Activated CD4-positive, alpha-beta memory T cell treated with anti-CD3 and anti-CD28 coated beads, Interleukin-2, amount 10 ng/mL, durations not matched to agents 7 days and 5 days (primary cell): ENCODE results near the gene NTSR1. TPM values are rescaled to one million over a fixed set of nuclear protein-coding genes. Genes with fewer than 3 reads are reported as not detected.

Source experiments
- CTCF ChIA-PET: fragments of 350-600 bp; sonication (Branson Sonifier 250); formaldehyde crosslinking; loops from one replicate; lab custom pipeline; 2021; ENCODE audit warnings: antibody characterized with exemption, inconsistent platforms; lab: Charles Lee
- POLR2A ChIA-PET: fragments of 350-600 bp; sonication (Branson Sonifier 250); formaldehyde crosslinking; loops from one replicate; lab custom pipeline; 2021; ENCODE audit warnings: antibody characterized with exemption; lab: Charles Lee
- DNase-seq: peaks from one replicate; pipeline ENCODE4 v3.0.0-alpha.2; 2020
- H3K27ac Mint-ChIP-seq: one replicate; pipeline ENCODE4 v1.8.0; 2021; ENCODE audit warnings: mild to moderate bottlenecking, mixed read lengths
- H3K27me3 Mint-ChIP-seq: one replicate; pipeline ENCODE4 v1.8.0; 2021; ENCODE audit warnings: mixed read lengths
- H3K36me3 Mint-ChIP-seq: one replicate; pipeline ENCODE4 v1.8.0; 2021; ENCODE audit warnings: low read depth, mixed read lengths
- H3K4me1 Mint-ChIP-seq: one replicate; pipeline ENCODE4 v1.8.0; 2021; ENCODE audit warnings: mixed read lengths
- H3K4me3 Mint-ChIP-seq: one replicate; pipeline ENCODE4 v1.8.0; 2021; ENCODE audit warnings: mild to moderate bottlenecking, mixed read lengths
- H3K9me3 Mint-ChIP-seq: one replicate; pipeline ENCODE4 v1.8.0; 2021; ENCODE audit warnings: mixed read lengths
- total RNA-seq, 2 experiments: library from RNA; stranded (reverse); gene quantifications; one replicate each; pipeline ENCODE4 v1.2.3, GENCODE V29; 2021

NTSR1 gene
- total RNA-seq, 2 experiments from 2014 or later: not detected

DNA sequence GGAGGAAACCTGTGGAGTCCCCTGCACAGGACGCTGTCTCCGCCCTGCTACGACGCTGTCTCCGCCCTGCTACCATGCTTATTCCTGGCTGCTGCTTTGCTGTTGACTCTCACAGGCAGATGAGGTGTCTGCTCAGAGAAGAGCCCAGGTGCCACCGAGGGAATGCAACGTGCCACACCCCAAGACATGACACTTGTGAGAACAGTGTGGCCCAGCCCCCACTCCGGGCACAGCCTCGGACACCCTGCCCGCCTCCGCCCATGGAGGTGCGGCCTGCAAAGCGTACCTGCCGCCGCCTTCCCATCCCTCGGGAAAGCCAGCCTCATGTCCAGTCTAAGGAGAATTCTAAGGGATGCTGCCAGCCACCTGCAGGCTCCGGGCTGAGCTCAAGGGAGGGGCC is 72.1 kb downstream of the NTSR1 start:
- H3K36me3 Mint-ChIP-seq: no peaks in the 10 kb centered on the region
- CTCF ChIA-PET: interaction anchor here (0.9 kb wide), 1 partner anchor 11 kb away, joined by 4 read pairs; no protein-coding TSS in a partner anchor
- H3K27ac Mint-ChIP-seq: no peak overlapping the region
- POLR2A ChIA-PET: no interaction called here
- DNase-seq: no peak
- no peaks in the 10 kb centered on the region for H3K27me3 Mint-ChIP-seq
- H3K4me1 Mint-ChIP-seq: peaks cover 27% of the 10 kb centered on the region
- peaks cover 5% of the 10 kb centered on the region for H3K9me3 Mint-ChIP-seq
- no peak overlapping the region for H3K4me3 Mint-ChIP-seq

DNA sequence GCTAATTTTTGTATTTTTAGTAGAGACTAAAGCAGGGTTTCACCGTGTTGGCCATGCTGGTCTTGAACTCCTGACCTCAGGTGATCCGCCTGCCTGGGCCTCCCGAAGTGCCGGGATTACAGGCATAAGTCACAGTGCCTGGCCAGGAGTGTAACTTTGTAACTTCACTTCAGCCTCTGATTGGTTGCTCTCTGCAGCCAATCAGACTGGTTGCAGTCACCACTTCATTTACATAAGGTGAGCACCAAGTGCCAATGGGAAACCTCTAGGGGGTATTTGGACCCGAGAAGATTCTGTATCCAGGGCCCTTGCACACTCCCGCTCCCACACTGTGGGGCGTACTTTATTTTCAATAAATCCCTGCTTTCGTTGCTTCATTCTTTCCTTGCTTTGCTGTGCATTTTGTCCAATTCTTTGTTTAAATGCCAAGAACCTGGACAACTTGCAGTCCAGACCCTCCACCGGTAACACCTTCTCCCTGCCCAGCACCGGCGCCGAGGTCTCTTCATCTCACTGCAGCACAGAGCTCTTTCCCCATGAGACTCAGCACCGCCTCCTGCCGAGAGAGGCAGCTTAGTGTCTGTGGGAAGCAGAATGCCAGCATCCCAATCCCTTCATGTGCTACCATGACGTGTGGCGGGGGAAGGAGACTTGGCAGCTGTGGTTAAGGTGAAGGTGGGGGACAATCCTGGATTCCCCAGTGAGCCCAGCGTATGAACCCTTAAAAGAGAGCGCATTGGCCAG is 73.7 kb downstream of the NTSR1 start:
- ChIA-PET POLR2A (interaction anchor here (0.8 to 0.9 kb wide), 2 partner anchors 12 to 43 kb away, joined by 4 to 5 read pairs; no protein-coding TSS in a partner anchor), CTCF (interaction anchor here (1.5 to 1.7 kb wide), 2 partner anchors 9 to 12 kb away, joined by 7 to 9 read pairs; no protein-coding TSS in a partner anchor)
- H3K4me3 Mint-ChIP-seq: no peak overlapping the region
- no peaks in the 10 kb centered on the region for H3K36me3 Mint-ChIP-seq
- H3K4me1 Mint-ChIP-seq: peaks cover 13% of the 10 kb centered on the region
- H3K27me3 Mint-ChIP-seq: no peaks in the 10 kb centered on the region
- H3K9me3 Mint-ChIP-seq: peaks cover under 1% of the 10 kb centered on the region
- no peak for DNase-seq
- H3K27ac Mint-ChIP-seq: no peak overlapping the region

DNA sequence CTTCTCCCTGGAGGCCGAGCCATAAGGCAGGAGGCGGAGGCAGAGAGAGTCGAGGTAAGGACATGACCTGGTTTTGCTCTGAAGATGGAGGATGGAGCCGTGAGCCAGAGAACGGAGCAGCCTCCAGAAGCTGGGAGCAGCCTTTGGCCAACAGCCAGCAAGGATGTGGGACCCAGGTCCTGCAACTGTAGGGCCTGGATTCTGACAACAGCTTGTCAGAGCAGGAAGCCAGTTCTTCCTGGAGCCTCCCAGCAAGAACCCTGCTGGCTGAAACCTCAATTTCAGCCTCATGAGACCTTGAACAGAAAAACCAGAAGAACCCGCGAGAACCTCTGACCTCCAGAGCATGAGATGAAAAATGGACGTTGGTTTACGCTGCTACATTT is 74.2 kb downstream of the NTSR1 start:
- CTCF ChIA-PET: interaction anchor here (1.5 to 1.7 kb wide), 2 partner anchors 9 to 11 kb away, joined by 7 to 9 read pairs; no protein-coding TSS in a partner anchor
- Mint-ChIP-seq H3K4me1 (peaks cover 14% of the 10 kb centered on the region), H3K27ac (no peak overlapping the region), H3K36me3 (no peaks in the 10 kb centered on the region), H3K9me3 (no peaks in the 10 kb centered on the region), H3K27me3 (no peaks in the 10 kb centered on the region), H3K4me3 (no peak overlapping the region)
- POLR2A ChIA-PET: interaction anchor here (0.8 to 0.9 kb wide), 2 partner anchors 11 to 43 kb away, joined by 4 to 5 read pairs; no protein-coding TSS in a partner anchor
- DNase-seq: no peak

DNA sequence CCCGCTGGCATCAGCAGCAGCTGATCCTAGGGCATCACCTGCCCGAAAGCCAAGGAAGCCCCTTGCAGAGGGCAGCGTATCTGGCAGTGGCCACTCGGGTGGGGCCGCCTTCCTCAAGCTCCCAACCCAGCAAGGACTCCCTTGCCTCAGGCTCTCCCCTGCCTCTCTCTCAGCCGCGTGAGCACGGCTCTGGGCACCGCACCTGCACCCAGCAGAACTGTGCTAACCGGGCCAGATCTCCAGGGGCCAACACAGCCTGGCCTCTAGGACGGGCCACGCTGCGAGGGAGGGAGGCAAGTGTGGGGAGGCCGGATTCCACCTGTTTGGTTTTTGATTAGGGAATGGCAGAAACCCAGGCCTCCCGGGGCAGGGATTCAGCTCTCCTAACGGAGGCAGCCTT is 75.9 kb downstream of the NTSR1 start:
- ChIA-PET POLR2A (interaction anchor here (0.6 kb wide), 1 partner anchor 54 kb away, joined by 3 read pairs; no protein-coding TSS in a partner anchor), CTCF (no interaction called here)
- Mint-ChIP-seq H3K4me1 (peaks cover 7% of the 10 kb centered on the region), H3K27ac (no peak overlapping the region), H3K9me3 (no peaks in the 10 kb centered on the region), H3K4me3 (no peak overlapping the region), H3K36me3 (no peaks in the 10 kb centered on the region), H3K27me3 (peaks cover 5% of the 10 kb centered on the region)
- no peak for DNase-seq

DNA sequence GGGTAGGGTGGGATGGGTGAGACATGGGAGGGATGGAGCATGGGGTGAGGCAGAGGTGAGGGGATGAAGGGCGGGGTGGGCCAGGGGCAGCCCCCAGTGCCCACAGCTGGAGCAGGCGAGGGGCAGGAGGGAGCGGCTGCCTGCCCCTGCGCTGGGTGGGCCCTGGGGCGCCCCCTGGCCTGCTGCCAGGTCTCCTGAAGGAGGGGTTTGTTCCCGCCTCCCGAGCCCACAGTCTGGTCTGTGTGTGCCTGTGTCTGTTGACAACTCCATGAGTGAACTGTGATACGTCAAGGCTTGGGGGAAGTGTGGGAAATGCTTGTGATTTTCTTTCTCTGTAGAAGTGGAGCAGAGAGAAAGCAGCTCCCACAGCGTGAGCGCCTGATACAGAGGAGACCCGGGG is 76.8 kb downstream of the NTSR1 start:
- CTCF ChIA-PET: interaction anchor here (1.3 kb wide), 1 partner anchor 169 kb away, joined by 3 read pairs; no protein-coding TSS in a partner anchor
- H3K4me1 Mint-ChIP-seq: peaks cover 7% of the 10 kb centered on the region
- no peak overlapping the region for H3K27ac Mint-ChIP-seq
- POLR2A ChIA-PET: interaction anchor here (1.4 kb wide), 1 partner anchor 9 kb away, joined by 5 read pairs; no protein-coding TSS in a partner anchor
- no peaks in the 10 kb centered on the region for H3K36me3 Mint-ChIP-seq
- H3K9me3 Mint-ChIP-seq: no peaks in the 10 kb centered on the region
- H3K27me3 Mint-ChIP-seq: peaks cover 6% of the 10 kb centered on the region
- DNase-seq: no peak
- H3K4me3 Mint-ChIP-seq: no peak overlapping the region

DNA sequence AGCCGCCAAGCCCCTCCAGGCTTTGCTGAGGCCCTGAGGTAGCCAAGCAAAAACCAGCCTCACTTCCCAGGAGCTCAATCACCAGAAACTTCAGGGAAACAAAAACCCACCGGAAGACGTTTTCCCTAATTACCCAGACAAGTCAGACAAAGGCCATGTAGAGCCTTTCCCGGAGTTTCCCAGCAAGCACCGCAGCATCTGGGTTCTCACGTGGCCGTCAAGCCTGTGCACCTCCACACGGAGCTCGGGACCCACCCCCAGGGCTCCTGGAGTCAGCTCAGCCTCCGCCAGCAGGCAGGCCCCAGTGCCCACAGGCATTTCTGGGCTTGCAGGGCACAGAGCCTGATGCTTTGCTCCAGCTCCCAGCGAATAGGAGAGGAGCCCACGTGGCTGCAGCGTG is 77.5 kb downstream of the NTSR1 start:
- Mint-ChIP-seq H3K4me3 (no peak overlapping the region), H3K4me1 (peaks cover 8% of the 10 kb centered on the region), H3K27ac (no peak overlapping the region), H3K27me3 (peaks cover 8% of the 10 kb centered on the region), H3K36me3 (no peaks in the 10 kb centered on the region), H3K9me3 (no peaks in the 10 kb centered on the region)
- POLR2A ChIA-PET: interaction anchor here (1.4 kb wide), 1 partner anchor 8 kb away, joined by 5 read pairs; no protein-coding TSS in a partner anchor
- CTCF ChIA-PET: interaction anchor here (1.3 kb wide), 1 partner anchor 170 kb away, joined by 3 read pairs; no protein-coding TSS in a partner anchor
- no peak for DNase-seq

DNA sequence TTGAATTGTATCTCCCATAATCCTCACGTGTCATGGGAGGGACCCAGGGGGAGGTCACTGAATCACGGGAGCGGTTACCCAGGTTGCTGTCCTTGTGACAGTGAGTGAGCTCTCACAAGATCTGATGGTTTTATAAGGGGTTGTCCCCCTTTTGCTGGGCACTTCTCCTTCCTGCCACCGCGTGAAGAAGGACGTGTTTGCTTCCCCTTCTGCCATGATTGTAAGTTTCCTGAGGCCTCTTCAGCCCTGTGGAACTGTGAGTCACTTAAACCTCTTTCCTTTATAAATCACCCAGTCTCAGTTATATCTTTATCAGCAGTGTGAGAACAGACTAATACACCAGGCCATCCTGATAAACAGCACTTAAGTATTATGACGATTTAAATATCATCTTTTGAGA is 78.7 kb downstream of the NTSR1 start:
- H3K4me3 Mint-ChIP-seq: no peak overlapping the region
- DNase-seq: no peak
- no peak overlapping the region for H3K27ac Mint-ChIP-seq
- ChIA-PET CTCF (no interaction called here), POLR2A (interaction anchor here (1.3 kb wide), 1 partner anchor 48 kb away, joined by 3 read pairs; no protein-coding TSS in a partner anchor)
- peaks cover 13% of the 10 kb centered on the region for H3K4me1 Mint-ChIP-seq
- no peaks in the 10 kb centered on the region for H3K9me3 Mint-ChIP-seq
- no peaks in the 10 kb centered on the region for H3K36me3 Mint-ChIP-seq
- H3K27me3 Mint-ChIP-seq: peaks cover 8% of the 10 kb centered on the region

DNA sequence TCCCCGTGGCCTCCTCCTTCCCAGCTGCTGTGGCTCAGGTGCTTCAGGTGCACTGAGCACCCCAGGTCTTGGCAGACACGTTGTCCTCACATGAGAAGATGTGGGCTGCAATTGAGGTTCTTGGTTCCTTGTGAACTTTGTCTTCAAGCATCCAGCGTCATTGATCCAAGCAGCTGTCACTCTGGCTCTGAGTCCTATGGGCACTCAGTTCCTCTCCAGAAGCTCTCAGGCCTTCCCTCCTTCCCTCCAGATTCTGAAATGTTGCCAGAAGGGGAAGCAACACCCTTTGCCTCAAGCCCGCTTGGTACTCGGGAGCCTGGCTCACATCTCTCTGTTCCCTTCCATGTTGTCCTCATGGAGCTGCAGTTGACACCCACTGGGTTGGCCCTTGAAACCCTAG is 79.2 kb downstream of the NTSR1 start:
- ChIA-PET CTCF (interaction anchor here (0.9 to 2.2 kb wide), 3 partner anchors 118 to 288 kb away, joined by 3 to 7 read pairs (median 6); no protein-coding TSS in a partner anchor), POLR2A (interaction anchor here (1.3 kb wide), 1 partner anchor 48 kb away, joined by 3 read pairs; no protein-coding TSS in a partner anchor)
- H3K4me3 Mint-ChIP-seq: no peak overlapping the region
- H3K9me3 Mint-ChIP-seq: no peaks in the 10 kb centered on the region
- DNase-seq: no peak
- no peaks in the 10 kb centered on the region for H3K36me3 Mint-ChIP-seq
- H3K4me1 Mint-ChIP-seq: peaks cover 15% of the 10 kb centered on the region
- H3K27ac Mint-ChIP-seq: no peak overlapping the region
- H3K27me3 Mint-ChIP-seq: peaks cover 8% of the 10 kb centered on the region

DNA sequence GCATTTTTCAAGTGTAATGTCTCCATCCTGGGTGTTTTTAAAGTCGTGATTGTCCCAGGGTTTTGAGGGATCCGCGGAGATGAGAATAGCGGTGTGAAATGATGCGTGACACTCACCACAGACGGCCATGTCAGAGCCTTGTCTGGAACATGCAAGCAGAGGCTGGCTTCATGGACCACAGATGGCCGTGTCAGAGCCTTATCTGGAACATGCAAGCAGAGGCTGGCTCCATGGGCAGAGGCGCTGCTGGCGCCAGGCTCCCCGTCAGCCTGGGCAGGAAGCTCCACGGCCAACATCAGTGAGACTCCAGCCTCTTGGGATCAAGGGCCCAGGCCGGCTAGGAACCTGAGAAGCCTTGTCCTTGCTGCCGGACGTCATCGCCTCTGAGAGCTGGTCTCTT is 80.0 kb downstream of the NTSR1 start:
- POLR2A ChIA-PET: no interaction called here
- Mint-ChIP-seq H3K4me3 (no peak overlapping the region), H3K27me3 (peaks cover 8% of the 10 kb centered on the region), H3K4me1 (peaks cover 21% of the 10 kb centered on the region), H3K36me3 (no peaks in the 10 kb centered on the region), H3K27ac (no peak overlapping the region), H3K9me3 (no peaks in the 10 kb centered on the region)
- CTCF ChIA-PET: interaction anchor here (0.9 to 2.2 kb wide), 3 partner anchors 119 to 289 kb away, joined by 3 to 7 read pairs (median 6); no protein-coding TSS in a partner anchor
- DNase-seq: no peak

DNA sequence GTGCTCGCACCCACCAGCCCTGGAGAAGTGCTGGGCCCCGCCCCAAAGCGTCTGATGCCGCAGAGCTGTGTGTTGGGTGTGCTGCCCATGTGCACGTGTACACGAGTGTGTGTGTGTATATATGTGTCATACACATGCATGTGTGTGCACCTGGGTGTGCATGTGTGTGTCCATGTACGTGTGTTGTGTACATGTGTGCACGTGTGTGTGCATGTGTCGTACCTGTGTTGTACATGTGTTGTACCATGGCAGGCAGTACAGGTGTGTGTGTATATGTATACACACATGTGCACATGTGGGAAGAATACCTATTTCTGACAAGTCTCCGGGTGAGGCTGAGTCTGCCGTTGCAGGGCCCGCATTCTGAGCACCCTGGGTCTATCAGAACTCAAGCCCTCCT is 81.4 kb downstream of the NTSR1 start:
- Mint-ChIP-seq H3K36me3 (no peaks in the 10 kb centered on the region), H3K27me3 (peaks cover 8% of the 10 kb centered on the region), H3K4me3 (no peak overlapping the region), H3K27ac (no peak overlapping the region), H3K4me1 (peaks cover 28% of the 10 kb centered on the region), H3K9me3 (no peaks in the 10 kb centered on the region)
- no peak for DNase-seq
- ChIA-PET POLR2A (interaction anchor here (2.1 kb wide), 1 partner anchor 50 kb away, joined by 11 read pairs; no protein-coding TSS in a partner anchor), CTCF (interaction anchor here (1.1 to 2.9 kb wide), 3 partner anchors 104 to 291 kb away, joined by 3 to 10 read pairs (median 7); no protein-coding TSS in a partner anchor)

DNA sequence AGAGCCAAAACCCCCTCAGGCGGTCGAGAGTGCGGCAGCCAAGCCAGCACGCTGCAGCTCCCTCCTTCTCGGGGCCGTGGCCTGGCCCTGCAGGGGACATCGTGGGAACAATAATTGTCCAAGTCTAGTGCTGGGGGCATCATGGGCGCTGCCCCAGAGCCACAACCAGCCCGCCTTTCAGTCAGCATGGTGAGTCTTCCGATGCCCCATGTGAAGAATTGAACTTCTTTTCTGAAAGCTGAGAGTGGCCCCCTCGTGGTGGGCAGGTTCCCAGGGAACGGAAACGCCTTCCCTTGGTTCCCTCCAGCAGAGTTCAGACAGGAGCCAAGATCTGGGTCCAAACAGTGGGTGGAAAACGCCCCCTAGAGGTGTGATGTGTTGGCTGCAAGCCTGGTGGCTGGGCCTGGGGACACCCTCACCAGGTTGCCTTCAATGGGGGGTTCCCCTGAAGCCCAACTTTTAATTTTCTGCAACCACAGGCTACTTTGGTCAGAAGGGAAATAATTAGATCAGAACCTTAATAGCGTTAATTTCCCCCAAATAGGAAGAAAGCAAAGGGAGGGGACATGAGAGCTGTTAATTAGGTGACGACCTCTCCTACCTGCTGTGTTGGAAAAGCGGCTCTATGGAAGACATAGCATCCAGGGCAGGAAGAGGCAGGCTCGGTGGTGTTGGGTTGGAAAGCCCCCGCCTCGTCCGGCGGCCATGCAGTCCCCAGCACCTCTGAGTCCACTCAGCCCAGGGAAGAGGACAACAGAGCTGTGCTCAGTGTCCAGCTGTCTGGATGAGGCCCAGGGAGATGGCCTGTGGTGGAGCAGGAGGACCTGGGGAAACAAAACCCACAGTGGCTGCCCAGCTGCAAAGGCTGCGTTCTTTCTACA is 82.9 kb downstream of the NTSR1 start:
- H3K4me3 Mint-ChIP-seq: no peak overlapping the region
- CTCF ChIA-PET: interaction anchor here (0.8 to 4.6 kb wide), 20 partner anchors 9 to 381 kb away, joined by 3 to 24 read pairs (median 5); partner anchors contain the start of genes OGFR and SLCO4A1
- no peaks in the 10 kb centered on the region for H3K9me3 Mint-ChIP-seq
- peaks cover 8% of the 10 kb centered on the region for H3K27me3 Mint-ChIP-seq
- no peaks in the 10 kb centered on the region for H3K36me3 Mint-ChIP-seq
- peaks cover 31% of the 10 kb centered on the region for H3K4me1 Mint-ChIP-seq
- no peak overlapping the region for H3K27ac Mint-ChIP-seq
- POLR2A ChIA-PET: interaction anchor here (1.0 to 2.1 kb wide), 3 partner anchors 140 to 405 kb away, joined by 3 to 7 read pairs (median 3); partner anchors contain the start of gene RPS21
- peak; percentile 82 for DNase-seq
